GM10266 (cell line): ENCODE measurements around the gene HOMEZ.

Source experiments
- DNase-seq: peaks from one replicate; pipeline ENCODE4 v3.0.0; 2012; ENCODE audit errors: extremely low spot score
- CTCF ChIP-seq: IDR thresholded peaks from 2 replicates; pipeline ENCODE4 v1.5.1; 2012; ENCODE audit warnings: mild to moderate bottlenecking, low read depth; ENCODE audit not compliant: control insufficient read depth, insufficient read depth; ENCODE audit errors: missing control alignments

The HOMEZ gene

GRCh38 chr14:23323838-23324454 lies 38.0 kb upstream of the HOMEZ start:
- no peak for TF ChIP-seq CTCF
- no peak for DNase-seq

DNA sequence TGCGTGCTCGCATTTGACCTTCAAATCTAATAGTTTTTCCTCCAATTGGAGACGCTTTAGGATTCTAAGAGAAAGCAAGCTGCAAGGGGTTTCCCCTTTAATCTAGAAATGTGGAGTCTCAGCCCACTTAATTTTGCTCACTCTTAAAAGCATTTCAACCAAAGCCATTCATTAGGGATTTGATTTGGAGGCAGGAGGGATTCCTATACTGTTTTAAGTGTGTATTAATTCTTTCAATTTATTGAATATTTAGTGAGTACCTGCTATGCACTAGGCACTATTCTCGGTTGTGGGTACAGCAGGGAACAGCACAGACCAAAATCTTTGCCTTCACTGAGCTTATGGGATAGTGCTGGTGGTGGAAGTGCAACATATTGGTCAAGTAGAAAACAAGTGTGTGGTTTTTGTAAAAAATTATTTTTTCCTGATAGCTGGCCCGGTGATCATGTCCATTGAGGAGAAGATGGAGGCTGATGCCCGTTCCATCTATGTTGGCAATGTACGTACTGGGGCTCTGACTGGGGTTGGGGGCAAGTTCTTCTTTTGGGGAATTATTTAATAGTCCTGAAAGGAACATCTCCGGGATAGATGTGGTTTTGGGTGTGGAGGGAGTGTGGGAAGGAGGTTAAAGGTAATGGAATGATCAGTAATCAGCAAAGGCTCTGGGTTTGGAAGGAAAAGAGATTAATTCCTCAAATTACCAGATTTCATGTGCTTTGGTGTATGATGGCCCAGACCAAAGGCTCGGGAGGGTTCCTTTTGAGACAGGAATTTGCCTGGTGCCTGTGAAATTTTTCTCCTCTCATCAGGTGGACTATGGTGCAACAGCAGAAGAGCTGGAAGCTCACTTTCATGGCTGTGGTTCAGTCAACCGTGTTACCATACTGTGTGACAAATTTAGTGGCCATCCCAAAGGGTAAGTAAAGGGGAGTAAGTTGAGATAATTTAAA lies 36.9 kb upstream of the HOMEZ start:
- DNase-seq = no peak
- no peak for TF ChIP-seq CTCF

DNA sequence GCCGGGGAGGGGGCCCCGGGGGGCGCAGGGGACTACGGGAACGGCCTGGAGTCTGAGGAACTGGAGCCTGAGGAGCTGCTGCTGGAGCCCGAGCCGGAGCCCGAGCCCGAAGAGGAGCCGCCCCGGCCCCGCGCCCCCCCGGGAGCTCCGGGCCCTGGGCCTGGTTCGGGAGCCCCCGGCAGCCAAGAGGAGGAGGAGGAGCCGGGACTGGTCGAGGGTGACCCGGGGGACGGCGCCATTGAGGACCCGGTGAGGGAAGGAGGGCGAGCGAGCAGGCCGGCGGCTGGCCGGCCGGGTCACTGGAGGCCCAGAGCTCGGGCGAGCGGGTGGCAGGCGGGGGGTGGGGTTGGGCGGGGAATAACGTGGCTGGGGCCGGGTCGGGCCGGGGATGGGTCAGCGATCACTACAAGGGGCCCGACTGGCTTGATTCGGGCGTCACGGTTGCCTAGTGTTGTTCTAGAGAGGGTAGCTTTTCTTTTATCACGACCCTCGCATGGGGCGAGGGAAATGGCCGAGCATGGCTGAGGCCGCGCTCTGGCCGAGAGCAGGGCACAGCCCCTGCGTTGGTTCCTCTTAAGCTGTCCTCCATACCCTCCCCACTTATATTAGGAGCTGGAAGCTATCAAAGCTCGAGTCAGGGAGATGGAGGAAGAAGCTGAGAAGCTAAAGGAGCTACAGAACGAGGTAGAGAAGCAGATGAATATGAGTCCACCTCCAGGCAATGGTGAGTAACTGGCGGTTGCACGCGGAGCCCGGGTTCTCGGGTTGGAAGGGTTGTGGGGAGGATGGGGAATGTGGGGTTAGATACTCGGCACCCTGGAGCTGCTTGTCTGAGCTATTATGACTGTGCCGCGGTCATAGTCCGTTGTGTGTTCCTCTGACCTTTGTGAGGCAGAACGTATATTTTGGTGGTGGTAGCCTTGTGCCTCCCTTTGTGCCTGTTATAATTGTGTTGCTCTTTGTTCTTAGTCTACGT lies 35.9 kb upstream of the HOMEZ start:
- TF ChIP-seq CTCF = no peak
- peak; percentile 45 for DNase-seq

DNA sequence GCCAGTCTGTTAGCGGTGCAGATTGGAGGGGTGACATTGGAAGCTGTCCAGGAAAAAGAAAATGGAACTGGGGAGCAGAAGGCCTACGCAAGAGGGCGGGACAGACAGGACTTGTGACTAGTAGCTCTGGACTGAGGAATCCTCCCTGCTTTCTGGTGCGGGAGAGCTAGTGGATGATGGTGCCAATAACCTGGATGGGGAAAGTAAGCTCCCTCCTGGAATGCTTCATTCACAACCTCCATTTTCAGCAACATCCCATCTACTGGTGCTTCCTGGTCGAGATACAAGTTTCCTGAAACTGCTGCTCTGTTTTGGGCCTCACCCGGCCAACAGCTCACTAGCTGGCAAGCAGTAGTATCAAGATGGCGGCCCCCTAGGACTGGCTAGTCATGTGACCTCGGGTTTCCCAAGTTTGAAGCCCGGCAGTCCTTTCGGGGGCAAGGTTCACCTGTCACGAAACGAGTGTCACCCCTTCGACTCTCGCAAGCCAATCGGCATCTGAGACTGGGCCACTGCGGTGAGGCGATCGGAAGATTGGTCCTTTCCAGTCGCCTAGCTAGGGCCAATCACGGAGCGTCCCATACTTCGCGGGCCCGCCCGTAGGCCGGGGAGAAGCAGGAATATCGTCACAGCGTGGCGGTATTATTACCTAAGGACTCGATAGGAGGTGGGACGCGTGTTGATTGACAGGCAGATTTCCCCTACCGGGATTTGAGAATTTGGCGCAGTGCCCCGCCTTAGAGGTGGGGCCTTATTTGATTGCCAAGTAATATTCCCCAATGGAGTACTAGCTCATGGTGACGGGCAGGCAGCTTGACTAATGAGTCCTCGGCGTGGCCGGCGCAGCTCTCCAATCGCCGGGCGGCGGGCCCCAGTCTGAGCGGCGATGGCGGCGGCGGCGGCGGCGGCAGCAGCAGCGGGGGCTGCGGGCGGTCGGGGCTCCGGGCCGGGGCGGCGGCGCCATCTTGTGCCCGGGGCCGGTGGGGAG lies 34.9 kb upstream of the HOMEZ start, which contains the start of gene PABPN1:
TSS of gene PABPN1 (plus strand) at position 874 of the 988 bp plus-strand sequence. CDS start at position 887, 13 bp downstream.
- TF ChIP-seq CTCF = no peak

DNA sequence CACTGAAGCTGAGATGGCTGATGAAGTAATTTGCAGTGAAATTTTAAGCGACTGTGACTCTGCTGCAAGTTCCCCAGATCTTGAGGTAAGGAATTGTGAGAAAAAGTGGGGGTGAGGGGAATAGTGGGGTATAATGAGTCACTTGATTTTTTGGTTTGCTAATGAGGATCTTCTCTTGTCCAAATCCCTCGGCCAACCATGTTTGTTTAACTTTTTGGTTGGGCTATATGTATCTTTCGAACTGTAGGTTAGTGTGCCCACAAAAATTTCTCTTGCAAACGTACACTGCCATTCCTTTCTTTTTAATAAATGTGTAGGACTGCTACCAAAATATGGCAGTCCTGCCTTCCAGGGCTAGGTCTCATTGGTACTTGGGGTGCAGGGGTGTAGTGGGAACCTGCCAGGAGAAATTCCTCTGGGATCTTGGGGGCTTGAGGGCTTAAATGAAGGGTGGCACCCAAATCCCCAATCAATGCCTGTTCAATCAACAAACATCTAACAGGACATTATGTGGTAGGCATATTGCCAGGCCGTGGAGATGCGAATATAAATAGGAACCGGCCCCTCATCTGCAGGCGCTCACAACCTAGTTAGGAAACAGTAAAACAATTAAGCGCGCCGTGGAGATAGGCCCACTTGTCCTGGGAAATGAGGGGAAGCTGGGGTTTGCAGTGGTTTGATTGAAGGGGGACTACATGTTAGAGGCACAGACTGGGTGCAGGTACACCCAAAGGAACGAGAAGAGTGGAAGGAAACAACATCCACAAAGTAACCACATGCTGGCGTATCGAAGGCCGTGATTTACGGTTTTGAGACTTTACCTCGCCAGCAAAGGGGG lies 34.0 kb upstream of the HOMEZ start:
- TF ChIP-seq CTCF = no peak
- no peak for DNase-seq

More for the DNA sequence above, 34.9 kb upstream of the HOMEZ start, which contains the start of gene PABPN1:
- DNase-seq = peak; percentile 98
